SH-SY5Y (cell line): ENCODE results near the gene CPNE9.

Experiments used
- GATA2 ChIP-seq: IDR thresholded peaks from 2 replicates; pipeline ENCODE4 v1.6.1; 2011; ENCODE audit warnings: mild to moderate bottlenecking, low read depth, low read length
- GATA3 ChIP-seq: IDR thresholded peaks from 2 replicates; pipeline ENCODE4 v1.6.1; 2011; ENCODE audit warnings: low read depth, mild to moderate bottlenecking, low read length, moderate library complexity

DNA sequence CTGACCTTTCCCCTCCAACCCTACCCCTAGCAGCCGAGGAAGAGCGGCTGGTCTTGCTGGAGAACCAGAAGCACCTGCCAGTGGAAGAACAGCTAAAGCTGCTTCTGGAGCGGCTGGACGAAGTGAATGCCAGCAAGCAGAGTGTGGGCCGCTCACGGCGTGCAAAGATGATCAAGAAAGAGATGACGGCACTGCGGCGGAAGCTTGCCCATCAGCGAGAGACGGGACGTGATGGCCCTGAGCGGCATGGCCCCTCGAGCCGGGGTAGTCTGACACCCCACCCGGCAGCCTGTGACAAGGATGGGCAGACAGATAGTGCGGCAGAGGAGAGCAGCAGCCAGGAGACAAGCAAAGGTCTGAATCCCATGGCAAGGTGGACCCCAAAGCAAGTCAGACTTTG lies 39.9 kb downstream of the CPNE9 start:
- no peak for TF ChIP-seq GATA3
- no peak for TF ChIP-seq GATA2
